Endothelial cell of umbilical vein (primary cell): ENCODE measurements around the gene ABR. TPM values are rescaled to one million over a fixed set of nuclear protein-coding genes. Genes with fewer than 3 reads are reported as not detected.

ENCODE experiments used
- BruUV-seq: library from RNA; stranded (reverse); fragments of 400-500 nt; replicated peaks from 2 replicates; lab custom pipeline; 2021; lab: Mats Ljungman, UMichigan
- CTCF ChIA-PET: fragments of 300-600, 350-600 bp; sonication (Branson Sonifier 250); formaldehyde crosslinking; loops from one replicate; lab custom pipeline; 2021; ENCODE audit warnings: antibody characterized with exemption, inconsistent platforms; lab: Charles Lee
- POLR2A ChIA-PET: fragments of 300-600, 350-600 bp; sonication (Branson Sonifier 250); formaldehyde crosslinking; loops from one replicate; lab custom pipeline; 2021; ENCODE audit warnings: antibody characterized with exemption, inconsistent platforms; lab: Charles Lee
- DNase-seq: peaks from one replicate; pipeline ENCODE4 v3.0.0-alpha.2; 2011; ENCODE audit warnings: low read depth, low spot score
- FAIRE-seq: peaks from 2 replicates; lab custom pipeline; 2011; peaks lifted over from hg19 to GRCh38; lab: Jason Lieb, UNC
- H2AFZ ChIP-seq: 2 replicates; pipeline ENCODE4 v1.6.0; 2012; ENCODE audit warnings: low read depth, low read length, control low read depth, inconsistent platforms
- H3K27ac ChIP-seq: 2 replicates; pipeline ENCODE4 v1.5.1; 2011; ENCODE audit warnings: low read depth, mild to moderate bottlenecking, control low read depth, low read length, moderate library complexity; ENCODE audit not compliant: insufficient read depth
- H3K27me3 ChIP-seq, 2 experiments: 2 replicates each; pipeline versions ENCODE4 v1.6.0 to v1.6.1; 2011; ENCODE audit warnings: low read length in 2 of 2, mixed read lengths in 1 of 2; ENCODE audit not compliant: control insufficient read depth in 2 of 2, insufficient read depth in 2 of 2
- H3K36me3 ChIP-seq, 2 experiments: 2 replicates in 1 of 2; 3 replicates in 1 of 2; pipeline ENCODE4 v1.5.1; 2011; ENCODE audit warnings: low read length in 2 of 2, mild to moderate bottlenecking in 1 of 2, moderate library complexity in 1 of 2; ENCODE audit not compliant: control insufficient read depth in 2 of 2, insufficient read depth in 2 of 2; ENCODE audit errors: extremely low read depth in 1 of 2
- H3K4me1 ChIP-seq: 3 replicates; pipeline ENCODE4 v1.5.1; 2011; ENCODE audit warnings: mild to moderate bottlenecking, low read length; ENCODE audit not compliant: control insufficient read depth, insufficient read depth; ENCODE audit errors: extremely low read depth
- H3K4me2 ChIP-seq: 2 replicates; pipeline ENCODE4 v1.6.1; 2011; ENCODE audit warnings: low read length, control low read depth, mixed read lengths; ENCODE audit not compliant: insufficient read depth
- H3K4me3 ChIP-seq, 3 experiments: fragments of 200-600 bp in 1 of 3; sonication (generic), shearing (Covaris generic) in 1 of 3; replicated peaks in 1 of 3; 2 replicates each; pipeline ENCODE4 v1.5.1; 2011 to 2016; ENCODE audit warnings: control low read depth in 3 of 3, low read length in 3 of 3, mild to moderate bottlenecking in 2 of 3, inconsistent platforms in 1 of 3, low read depth in 1 of 3, moderate library complexity in 1 of 3; ENCODE audit not compliant: insufficient read depth in 1 of 3
- H3K79me2 ChIP-seq: 2 replicates; pipeline ENCODE4 v1.6.0; 2012; ENCODE audit warnings: low read length, inconsistent platforms; ENCODE audit not compliant: control insufficient read depth, insufficient read depth
- H3K9ac ChIP-seq: replicated peaks from 2 replicates; pipeline ENCODE3; 2011; ENCODE audit warnings: low read length, control low read depth; ENCODE audit not compliant: insufficient read depth; ENCODE audit errors: extremely low read depth
- H3K9me1 ChIP-seq: replicated peaks from 3 replicates; pipeline ENCODE4 v1.6.0; 2011; ENCODE audit warnings: mild to moderate bottlenecking, low read length; ENCODE audit not compliant: control insufficient read depth, insufficient read depth; ENCODE audit errors: extremely low read depth
- H3K9me3 ChIP-seq: replicated peaks from 2 replicates; pipeline ENCODE4 v1.5.1; 2012; ENCODE audit warnings: low read length, inconsistent platforms; ENCODE audit not compliant: control insufficient read depth, insufficient read depth
- H4K20me1 ChIP-seq: replicated peaks from 2 replicates; pipeline ENCODE3; 2011; ENCODE audit warnings: mild to moderate bottlenecking, low read length; ENCODE audit not compliant: control insufficient read depth, insufficient read depth; ENCODE audit errors: extremely low read depth
- CTCF ChIP-seq, 2 donors: IDR thresholded peaks; 1 replicate in 1 of 2; 2 replicates in 1 of 2; pipeline ENCODE4 v1.5.1; 2011; ENCODE audit warnings: low read length in 2 of 2, mild to moderate bottlenecking in 2 of 2, moderate library complexity in 2 of 2, control low read depth in 1 of 2, inconsistent platforms in 1 of 2, low read depth in 1 of 2; ENCODE audit not compliant: insufficient read depth in 1 of 2; ENCODE audit errors: extremely low read depth in 1 of 2
- EZH2 ChIP-seq: IDR thresholded peaks from 2 replicates; pipeline ENCODE4 v1.6.1; 2012; ENCODE audit warnings: borderline replicate concordance, low read depth, mild to moderate bottlenecking, moderate library complexity, low read length, inconsistent platforms; ENCODE audit not compliant: severe bottlenecking
- FOS ChIP-seq: IDR thresholded peaks from 2 replicates; pipeline ENCODE4 v1.6.1; 2011; ENCODE audit warnings: mild to moderate bottlenecking, low read length, moderate library complexity, borderline replicate concordance; ENCODE audit not compliant: insufficient read depth
- GATA2 ChIP-seq: IDR thresholded peaks from 2 replicates; pipeline ENCODE4 v1.7.0; 2011; ENCODE audit warnings: low read depth, mild to moderate bottlenecking, moderate library complexity, mixed read lengths, low read length; ENCODE audit not compliant: insufficient read length, insufficient read depth
- JUN ChIP-seq: IDR thresholded peaks from 2 replicates; pipeline ENCODE4 v1.6.1; 2011; ENCODE audit warnings: borderline replicate concordance, low read depth; ENCODE audit not compliant: insufficient read length, insufficient read depth
- MAX ChIP-seq: IDR thresholded peaks from 2 replicates; pipeline ENCODE4 v1.6.1; 2011; ENCODE audit not compliant: insufficient read depth, insufficient read length
- MYC ChIP-seq: IDR thresholded peaks from one replicate; pipeline ENCODE4 v1.6.1; 2011; ENCODE audit warnings: mild to moderate bottlenecking, low read depth, low read length
- POLR2A ChIP-seq: IDR thresholded peaks from 2 replicates; pipeline ENCODE4 v1.6.1; 2012; ENCODE audit warnings: low read depth, mild to moderate bottlenecking, control low read depth, low read length
- POLR2AphosphoS5 ChIP-seq: IDR thresholded peaks from 2 replicates; pipeline ENCODE4 v1.6.1; 2012; ENCODE audit warnings: low read depth, mild to moderate bottlenecking, control low read depth, low read length, moderate library complexity; ENCODE audit not compliant: insufficient read depth
- dilution Hi-C: fragments of 300-500 bp; cut with MboI; formaldehyde crosslinking; loops from one replicate; pipeline ENCODE4 v1.15.0; 2019; ENCODE audit warnings: low sequenced_read_pairs; ENCODE audit not compliant: extremely low pct_ligation_motif_present
- intact Hi-C: fragments of 100-400 bp; cut with micrococcal nuclease; formaldehyde crosslinking; loops from one replicate; pipeline ENCODE4 v1.10.0; 2022
- polyA plus RNA-seq, 4 experiments: library from polyadenylated mRNA; depleted of rRNA in 3 of 4; stranded (reverse) in 3 of 4; unstranded in 1 of 4; fragments of >200 nt; gene quantifications; 2 replicates each; pipeline versions ENCODE4 v1.2.1 to v1.2.3, GENCODE V29; 2011 to 2012; ENCODE audit warnings: missing spikeins in 1 of 4
- total RNA-seq: library from RNA; stranded (reverse); gene quantifications from 2 replicates; pipeline ENCODE4 v1.2.3, GENCODE V29; 2021

ABR gene
- total and polyA plus RNA-seq, 2 donors (not counting 3 experiments of a cell fraction or from before 2014, with no cell fraction given) = 83.5 to 96.8 TPM

GRCh38 chr17:1119924-1120323, 59.9 kb downstream of the ABR start:
- CTCF ChIA-PET = interaction anchor here (0.6 to 1.9 kb wide), 6 partner anchors 10 to 68 kb away, joined by 3 to 6 read pairs (median 3); no protein-coding TSS in a partner anchor
- H3K9me3 ChIP-seq = no peaks in the 10 kb centered on the region
- no peak overlapping the region for H3K4me2 ChIP-seq
- dilution Hi-C loops (no loop called here), intact Hi-C loops (loop anchor here (5.0 kb wide), 1 partner anchor 38 kb away; no protein-coding TSS in a partner anchor)
- no TSS peak for BruUV-seq
- TF ChIP-seq MAX (no peak), CTCF (IDR thresholded peaks at IDR 0.05; ENCODE audit: extremely low read depth in 1 of 2, insufficient read depth in 1 of 2, low read depth in 1 of 2, low read length in 2 of 2) (no peak), POLR2AphosphoS5 (no peak), GATA2 (no peak), JUN (no peak), FOS (no peak), POLR2A (no peak), EZH2 (no peak), MYC (no peak)
- no peaks in the 10 kb centered on the region for H3K79me2 ChIP-seq
- no peak overlapping the region for H3K9ac ChIP-seq
- POLR2A ChIA-PET = no interaction called here
- peaks cover 19% of the 10 kb centered on the region for H3K4me1 ChIP-seq
- no peak overlapping the region for H2AFZ ChIP-seq
- no peak overlapping the region for H3K27ac ChIP-seq
- DNase-seq (no peak), FAIRE-seq (no peak)
- no peaks in the 10 kb centered on the region for H3K9me1 ChIP-seq
- H3K27me3 ChIP-seq = no peaks in the 10 kb centered on the region
- H3K4me3 ChIP-seq = no peak overlapping the region
- H4K20me1 ChIP-seq = no peaks in the 10 kb centered on the region
- H3K36me3 ChIP-seq = no peaks in the 10 kb centered on the region
